Measurements from ENCODE around the gene TDRD10.

The TDRD10 gene, protein sequence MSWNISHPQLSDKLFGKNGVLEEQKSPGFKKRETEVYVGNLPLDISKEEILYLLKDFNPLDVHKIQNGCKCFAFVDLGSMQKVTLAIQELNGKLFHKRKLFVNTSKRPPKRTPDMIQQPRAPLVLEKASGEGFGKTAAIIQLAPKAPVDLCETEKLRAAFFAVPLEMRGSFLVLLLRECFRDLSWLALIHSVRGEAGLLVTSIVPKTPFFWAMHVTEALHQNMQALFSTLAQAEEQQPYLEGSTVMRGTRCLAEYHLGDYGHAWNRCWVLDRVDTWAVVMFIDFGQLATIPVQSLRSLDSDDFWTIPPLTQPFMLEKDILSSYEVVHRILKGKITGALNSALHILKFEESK

DNA sequence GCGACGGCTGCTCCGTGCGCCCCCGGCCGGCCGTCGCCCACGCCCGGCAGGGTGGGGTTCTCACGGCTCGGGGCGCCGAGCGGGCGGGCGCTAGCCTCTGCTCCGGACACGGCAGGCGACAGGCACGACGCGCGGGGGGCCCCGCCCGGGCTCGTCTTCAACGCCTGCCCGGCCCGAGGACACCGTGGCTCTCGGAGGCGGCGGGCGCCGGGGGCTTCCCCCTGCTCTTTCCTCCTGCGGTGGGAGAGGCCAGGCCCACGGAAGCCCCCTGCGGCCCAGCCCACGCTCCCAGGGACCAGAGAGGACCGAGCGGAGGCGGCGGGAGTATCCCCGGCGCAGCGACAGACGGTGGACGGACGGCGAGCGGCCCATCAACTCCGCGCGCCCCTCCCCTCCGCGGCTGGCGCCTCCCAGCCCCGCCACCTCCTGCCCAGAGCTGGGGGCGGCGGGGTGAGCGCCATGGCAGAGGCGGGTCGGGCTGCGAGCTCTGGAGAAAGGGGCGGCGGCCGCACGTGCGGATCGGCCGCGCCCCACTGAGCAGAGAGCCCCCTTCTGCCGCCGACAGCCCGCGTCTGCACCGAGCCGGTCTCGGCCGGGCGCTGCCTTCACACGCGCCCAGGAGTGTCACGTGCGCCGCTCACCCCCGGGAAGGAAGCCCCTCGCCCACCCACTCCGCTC is at the start of gene TDRD10, which contains the start of gene SHE:
Gene TDRD10 (plus strand): TSS at position 154 of the 678 bp plus-strand sequence. CDS start 4,685 bp downstream, outside the sequence.
Gene SHE (minus strand): TSS at position 347 of the 678 bp plus-strand sequence. CDS start 386 bp downstream, outside the sequence.
- no peak for DNase-seq
- in situ Hi-C loops (cut with MboI; ENCODE audit: low pct_unique_long_range_greater_than_20kb, low sequenced_read_pairs), result no loop called here

DNA sequence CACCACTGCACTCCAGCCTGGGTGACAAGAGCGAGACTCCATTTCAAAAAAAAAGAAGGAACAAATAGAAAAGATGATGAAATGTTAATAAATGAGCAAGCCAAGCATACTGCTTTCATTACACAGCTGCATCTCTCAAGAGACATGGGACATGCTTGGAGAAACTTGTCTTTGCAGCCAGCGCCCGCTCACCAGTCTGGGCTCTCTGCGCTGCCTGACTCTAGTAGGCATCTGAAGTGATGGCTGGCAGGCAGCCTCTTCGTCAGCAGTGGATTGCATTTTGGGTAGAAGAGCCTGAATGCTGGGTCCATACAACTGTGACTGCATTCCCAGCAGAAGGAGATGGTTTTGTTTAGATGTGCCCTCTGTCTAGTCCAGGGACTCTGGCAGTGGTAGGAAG is 48.9 kb upstream of the TDRD10 start:
- DNase-seq, result no peak
- in situ Hi-C loops (cut with MboI; ENCODE audit: low pct_unique_long_range_greater_than_20kb, low sequenced_read_pairs), result no loop called here

DNA sequence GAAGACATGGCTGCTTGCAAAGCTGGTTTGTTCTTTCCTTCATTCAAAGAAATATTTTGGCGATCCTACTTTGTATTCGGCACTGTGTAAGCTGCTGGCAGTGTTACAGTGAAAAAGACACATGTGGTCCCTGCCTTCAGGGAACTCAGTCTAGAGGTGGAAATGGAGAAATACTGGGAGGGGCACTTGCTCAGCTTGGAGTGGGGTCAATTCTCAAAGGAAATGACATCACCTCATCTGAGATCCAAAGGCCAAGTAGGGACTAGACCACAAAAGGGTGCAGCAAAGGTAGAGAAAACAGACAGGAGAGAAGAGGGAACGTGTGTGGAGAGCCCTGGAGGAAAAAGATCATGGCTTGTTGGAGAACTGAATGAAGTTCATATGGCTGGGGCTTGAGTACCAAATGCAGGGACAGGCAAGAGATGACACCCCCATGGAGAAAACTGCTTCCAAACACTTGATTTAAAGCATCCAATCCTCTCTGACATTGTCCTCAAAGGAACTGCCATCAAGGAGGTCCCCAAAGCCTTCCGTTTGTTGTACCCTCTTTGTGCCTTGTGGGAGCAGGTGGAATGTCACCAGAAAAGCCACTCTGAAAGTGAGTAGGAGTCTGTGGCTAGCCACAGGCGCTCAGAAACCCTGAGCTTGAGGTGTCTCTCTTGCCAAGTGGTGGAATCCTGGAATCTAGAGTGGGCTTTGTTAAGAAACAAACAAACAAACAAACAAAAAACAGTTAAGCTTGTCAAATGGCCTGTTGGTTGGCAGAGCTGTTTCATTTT is 48.3 kb upstream of the TDRD10 start:
- peak; percentile 43 for DNase-seq
- in situ Hi-C loops (cut with MboI; ENCODE audit: low pct_unique_long_range_greater_than_20kb, low sequenced_read_pairs), result no loop called here

DNA sequence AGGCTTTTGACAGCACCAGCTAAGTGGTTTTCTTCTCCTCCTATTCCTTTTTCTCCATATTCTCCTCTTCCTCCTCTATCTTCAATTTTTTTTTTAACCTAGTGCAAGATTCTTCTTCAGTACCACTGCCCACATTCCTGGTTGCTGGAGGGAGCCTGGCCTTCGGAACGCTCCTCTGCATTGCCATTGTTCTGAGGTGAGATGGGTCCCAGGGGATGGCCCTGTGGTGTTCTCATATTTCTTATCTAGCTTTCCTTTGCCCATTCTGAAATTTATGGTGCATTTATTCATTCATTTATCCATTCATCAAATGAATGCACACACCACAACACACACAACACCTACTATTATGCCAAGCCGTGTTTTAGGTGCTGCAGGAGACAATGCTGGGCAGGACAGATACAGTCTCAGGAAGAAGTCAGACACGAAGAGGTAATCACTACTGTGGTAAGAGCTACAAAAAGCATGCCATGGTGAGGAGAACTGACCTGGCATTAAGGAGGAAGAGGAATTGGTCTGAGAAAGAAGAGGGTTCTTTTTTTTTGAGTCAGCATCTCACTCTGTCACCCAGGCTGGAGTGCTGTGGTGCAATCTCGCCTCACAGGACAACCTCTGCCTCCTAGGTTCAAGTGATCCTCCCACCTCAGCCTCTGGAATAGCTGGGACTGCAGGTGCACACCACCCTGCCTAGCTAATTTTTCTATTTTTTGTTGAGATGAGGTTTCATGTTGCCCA is 47.5 kb upstream of the TDRD10 start:
- in situ Hi-C loops (cut with MboI; ENCODE audit: low pct_unique_long_range_greater_than_20kb, low sequenced_read_pairs), result no loop called here
- no peak for DNase-seq

DNA sequence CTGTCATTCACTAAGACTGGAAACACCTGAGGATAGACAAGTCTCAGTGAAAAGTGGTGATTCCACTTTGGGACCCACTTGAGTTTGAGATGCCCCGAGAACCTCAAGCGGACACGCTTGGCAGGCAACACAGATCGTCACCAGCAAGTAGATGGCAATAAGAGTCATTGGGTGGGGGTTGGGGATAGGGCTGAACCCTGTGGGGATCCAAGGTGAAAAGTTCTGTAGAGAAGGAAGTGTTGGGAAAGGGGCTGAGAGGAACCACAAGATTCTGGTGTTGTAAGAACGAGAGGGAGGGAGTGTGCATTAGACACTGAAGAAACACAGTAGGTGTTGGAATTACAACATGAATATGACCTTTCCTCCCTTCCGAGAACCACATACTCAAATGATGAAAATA is 45.4 kb upstream of the TDRD10 start:
- in situ Hi-C loops (cut with MboI; ENCODE audit: low pct_unique_long_range_greater_than_20kb, low sequenced_read_pairs), result no loop called here

DNA sequence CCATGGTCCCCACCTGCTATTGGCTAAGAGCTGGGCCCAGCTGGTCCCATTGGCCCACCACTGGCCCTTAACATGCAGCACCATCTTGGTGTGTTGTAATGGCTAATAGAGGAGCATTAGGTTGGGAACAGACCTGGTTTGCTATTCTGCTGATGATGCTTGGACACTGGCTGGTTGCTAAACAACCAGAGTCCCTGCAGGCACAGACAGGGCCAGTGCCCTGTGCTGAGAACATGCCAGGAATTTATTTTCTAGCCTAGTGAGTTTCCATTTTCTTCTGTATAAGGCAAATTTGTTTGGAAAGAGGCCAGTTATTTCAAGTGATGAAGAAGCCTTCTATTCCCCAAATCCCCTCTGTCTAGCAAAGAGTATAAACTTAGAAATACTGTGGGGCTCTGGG is 42.9 kb upstream of the TDRD10 start:
- in situ Hi-C loops (cut with MboI; ENCODE audit: low pct_unique_long_range_greater_than_20kb, low sequenced_read_pairs), result no loop called here
- no peak for DNase-seq

More for the DNA sequence above, 45.4 kb upstream of the TDRD10 start:
- no peak for DNase-seq

DNA sequence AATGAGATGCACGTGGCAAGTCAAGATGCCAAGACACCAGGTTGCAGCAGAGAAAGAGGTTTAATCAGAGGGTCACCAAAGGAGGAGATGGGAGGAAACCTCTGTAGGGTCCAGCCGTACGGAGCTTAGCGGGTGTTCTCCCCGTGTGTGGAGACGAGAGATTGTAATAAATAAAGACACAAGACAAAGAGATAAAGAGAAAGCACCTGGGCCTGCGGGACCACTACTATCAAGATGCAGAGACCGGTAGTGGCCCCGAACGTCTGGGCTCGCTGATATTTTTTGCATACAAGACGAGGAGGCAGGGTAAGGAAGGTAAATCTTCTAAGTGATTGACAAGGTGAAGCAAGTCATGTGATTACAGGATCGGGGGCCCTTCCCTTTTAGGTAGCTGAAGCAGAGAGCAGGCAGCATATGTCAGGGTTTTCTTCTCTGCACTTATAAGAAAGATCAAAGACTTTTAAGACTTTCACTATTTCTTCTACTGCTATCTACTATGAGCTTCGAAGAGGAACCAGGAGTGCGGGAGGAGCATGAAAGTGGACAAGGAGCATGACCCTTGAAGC is 41.2 kb upstream of the TDRD10 start:
- in situ Hi-C loops (cut with MboI; ENCODE audit: low pct_unique_long_range_greater_than_20kb, low sequenced_read_pairs), result no loop called here
- no peak for DNase-seq

DNA sequence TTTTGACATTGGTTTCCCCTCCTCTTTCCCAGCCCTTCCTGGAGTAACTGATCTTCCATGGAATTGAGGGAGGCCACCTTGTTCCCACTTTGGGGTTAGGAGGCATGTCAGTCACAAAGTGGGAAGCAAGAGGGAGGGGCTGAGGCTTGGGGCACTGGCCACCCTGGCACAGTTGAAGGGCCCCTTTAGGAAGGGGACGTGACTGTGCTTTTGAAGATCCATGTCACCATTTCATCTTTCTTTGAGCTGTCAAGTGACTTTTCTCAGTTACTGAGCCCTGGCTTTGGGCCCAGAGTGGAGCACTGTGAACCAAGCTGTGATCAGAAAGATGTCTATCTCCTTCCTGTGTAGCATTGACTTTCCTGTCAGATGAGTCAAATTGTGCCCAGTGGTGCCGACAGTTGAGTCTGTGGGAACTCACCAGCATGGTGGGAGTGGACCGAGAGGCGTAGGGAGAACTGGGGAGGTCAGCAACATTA is 38.5 kb upstream of the TDRD10 start:
- in situ Hi-C loops (cut with MboI; ENCODE audit: low pct_unique_long_range_greater_than_20kb, low sequenced_read_pairs), result no loop called here
- DNase-seq, result peak; percentile 74

DNA sequence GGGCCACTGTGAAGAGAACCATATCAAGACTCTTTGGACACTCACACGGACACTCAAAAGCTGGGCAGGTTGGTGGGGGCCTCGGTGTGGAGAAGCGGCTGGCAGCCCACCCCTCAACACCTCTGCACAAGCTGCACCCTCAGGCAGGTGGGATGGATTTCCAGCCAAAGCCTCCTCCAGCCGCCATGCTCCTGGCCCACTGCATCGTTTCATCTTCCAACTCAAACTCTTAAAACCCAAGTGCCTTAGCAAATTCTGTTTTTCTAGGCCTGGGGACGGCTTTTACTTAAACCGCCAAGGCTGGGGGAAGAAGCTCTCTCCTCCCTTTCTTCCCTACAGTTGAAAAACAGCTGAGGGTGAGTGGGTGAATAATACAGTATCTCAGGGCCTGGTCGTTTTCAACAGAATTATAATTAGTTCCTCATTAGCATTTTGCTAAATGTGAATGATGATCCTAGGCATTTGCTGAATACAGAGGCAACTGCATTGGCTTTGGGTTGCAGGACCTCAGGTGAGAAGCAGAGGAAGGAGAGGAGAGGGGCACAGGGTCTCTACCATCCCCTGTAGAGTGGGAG is 36.3 kb upstream of the TDRD10 start:
- DNase-seq, result peak; percentile 18
- in situ Hi-C loops (cut with MboI; ENCODE audit: low pct_unique_long_range_greater_than_20kb, low sequenced_read_pairs), result no loop called here

DNA sequence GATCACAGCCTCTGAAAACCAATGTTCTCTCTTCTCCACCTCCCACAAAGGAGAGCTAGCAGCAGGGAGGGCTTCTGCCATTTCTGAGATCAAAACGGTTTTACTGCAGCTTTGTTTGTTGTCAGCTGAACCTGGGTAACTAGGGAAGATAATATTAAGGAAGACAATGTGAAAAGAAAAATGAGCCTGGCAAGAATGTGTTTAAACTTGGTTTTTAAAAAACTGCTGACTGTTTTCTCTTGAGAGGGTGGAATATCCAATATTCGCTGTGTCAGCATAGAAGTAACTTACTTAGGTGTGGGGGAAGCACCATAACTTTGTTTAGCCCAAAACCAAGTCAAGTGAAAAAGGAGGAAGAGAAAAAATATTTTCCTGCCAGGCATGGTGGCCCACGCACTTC is 35.8 kb upstream of the TDRD10 start:
- peak; percentile 32 for DNase-seq

DNA sequence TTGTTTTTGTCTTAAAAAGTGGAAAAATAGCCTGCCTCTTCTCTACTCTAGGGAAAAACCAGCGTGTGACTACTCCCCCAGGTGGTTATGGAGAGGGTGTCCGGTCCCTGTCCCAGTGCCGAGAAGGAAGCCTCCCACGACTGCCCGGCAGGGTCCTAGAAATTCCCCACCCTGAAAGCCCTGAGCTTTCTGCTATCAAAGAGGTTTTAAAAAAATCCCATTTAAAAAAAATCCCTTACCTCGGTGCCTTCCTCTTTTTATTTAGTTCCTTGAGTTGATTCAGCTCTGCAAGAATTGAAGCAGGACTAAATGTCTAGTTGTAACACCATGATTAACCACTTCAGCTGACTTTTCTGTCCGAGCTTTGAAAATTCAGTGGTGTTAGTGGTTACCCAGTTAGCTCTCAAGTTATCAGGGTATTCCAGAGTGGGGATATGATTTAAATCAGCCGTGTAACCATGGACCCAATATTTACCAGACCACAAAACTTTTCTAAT is 35.0 kb upstream of the TDRD10 start:
- DNase-seq, result peak; percentile 25
- in situ Hi-C loops (cut with MboI; ENCODE audit: low pct_unique_long_range_greater_than_20kb, low sequenced_read_pairs), result no loop called here

More for the DNA sequence above, 35.8 kb upstream of the TDRD10 start:
- in situ Hi-C loops (cut with MboI; ENCODE audit: low pct_unique_long_range_greater_than_20kb, low sequenced_read_pairs), result no loop called here

DNA sequence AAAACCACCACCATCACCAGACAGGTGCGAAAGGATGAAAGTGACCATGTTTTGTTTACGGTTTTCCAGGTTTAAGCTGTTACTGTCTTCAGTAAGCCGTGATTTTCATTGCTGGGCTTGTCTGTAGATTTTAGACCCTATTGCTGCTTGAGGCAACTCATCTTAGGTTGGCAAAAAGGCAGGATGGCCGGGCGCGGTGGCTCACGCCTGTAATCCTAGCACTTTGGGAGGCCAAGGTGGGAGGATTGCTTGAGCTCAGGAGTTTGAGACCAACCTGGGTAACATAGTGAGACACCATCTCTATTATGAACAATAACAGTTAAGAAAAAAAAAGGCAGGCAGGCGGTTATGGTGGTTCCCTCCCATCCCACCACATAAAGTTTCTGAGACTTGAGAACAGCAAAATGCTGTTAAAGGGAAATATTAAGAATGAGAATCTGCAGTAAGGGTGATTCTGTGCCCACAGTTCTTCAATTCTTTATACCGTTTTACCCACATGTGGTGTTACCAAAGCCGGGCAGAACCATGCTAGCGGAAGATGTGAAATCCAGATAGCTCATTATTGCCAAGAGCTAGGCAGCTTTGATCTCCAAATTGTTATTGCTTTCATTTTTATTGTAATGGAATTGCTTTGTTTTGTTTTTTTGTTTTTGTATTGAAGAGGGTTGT is 34.5 kb upstream of the TDRD10 start:
- no peak for DNase-seq
- in situ Hi-C loops (cut with MboI; ENCODE audit: low pct_unique_long_range_greater_than_20kb, low sequenced_read_pairs), result no loop called here

DNA sequence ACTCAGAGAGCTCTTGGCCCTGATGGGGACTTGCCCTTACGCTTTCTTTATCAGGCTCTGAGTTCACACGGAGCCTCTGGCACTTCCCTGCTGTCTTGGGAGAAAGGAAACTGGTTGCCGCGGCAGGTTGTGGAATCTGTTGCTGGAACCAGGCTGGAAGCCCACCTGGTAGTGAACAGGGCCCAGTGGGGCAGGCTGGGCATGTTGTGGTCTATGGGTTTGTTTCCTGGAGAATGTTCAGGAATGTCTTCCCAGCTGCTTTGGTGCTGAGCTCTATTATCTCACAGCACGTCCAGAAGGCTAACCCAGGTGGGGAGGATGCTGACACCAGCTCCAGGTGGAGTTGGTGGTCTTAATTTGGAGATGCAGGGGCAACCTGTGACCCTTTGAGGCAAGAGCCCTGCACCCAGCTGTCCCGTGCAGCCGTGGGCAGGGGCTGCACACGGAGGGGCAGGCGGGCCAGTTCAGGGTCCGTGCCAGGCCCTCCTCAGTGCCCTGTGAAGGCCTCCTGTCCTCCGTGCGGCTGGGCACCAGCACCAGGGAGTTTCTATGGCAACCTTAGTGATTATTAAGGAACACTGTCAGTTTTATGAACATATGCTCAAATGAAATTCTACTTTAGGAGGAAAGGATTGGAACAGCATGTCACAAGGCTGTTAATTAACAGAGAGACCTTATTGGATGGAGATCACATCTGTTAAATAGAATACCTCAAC is 33.3 kb upstream of the TDRD10 start:
- in situ Hi-C loops (cut with MboI; ENCODE audit: low pct_unique_long_range_greater_than_20kb, low sequenced_read_pairs), result no loop called here
- no peak for DNase-seq

DNA sequence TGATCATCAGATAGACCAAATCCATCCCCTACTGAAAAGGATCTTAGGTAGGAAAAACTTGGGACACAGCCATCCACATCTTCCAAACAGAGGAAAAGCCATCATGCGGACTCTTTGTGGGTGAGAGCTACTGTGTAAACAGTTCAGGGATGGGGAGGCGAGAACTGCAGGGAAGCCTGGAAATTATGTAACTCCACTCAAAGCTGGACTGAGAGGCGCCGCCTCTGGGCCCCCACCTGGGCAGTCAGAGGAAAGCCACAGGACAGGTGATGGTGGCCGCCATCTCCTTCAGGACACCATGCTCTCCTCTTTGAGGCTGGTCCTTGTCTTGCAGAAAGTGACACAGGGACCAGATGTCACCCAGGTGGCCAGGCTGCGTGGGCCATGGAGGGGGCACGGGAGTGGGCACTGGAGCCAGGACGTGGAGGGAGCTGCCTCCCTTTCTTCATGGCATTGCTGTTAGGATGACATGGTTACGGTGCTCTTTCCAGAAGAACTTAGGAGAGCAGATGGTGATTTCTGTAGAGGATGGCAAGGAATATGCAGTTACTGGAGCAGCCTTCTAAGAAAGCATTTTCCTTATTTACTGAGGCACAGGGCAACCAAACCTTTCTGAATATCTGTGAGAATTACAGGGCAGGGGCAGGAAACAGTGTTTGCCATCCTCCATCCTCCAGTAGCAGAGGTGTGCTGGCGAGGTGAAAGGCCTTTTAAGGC is 32.0 kb upstream of the TDRD10 start:
- in situ Hi-C loops (cut with MboI; ENCODE audit: low pct_unique_long_range_greater_than_20kb, low sequenced_read_pairs), result no loop called here
- no peak for DNase-seq

DNA sequence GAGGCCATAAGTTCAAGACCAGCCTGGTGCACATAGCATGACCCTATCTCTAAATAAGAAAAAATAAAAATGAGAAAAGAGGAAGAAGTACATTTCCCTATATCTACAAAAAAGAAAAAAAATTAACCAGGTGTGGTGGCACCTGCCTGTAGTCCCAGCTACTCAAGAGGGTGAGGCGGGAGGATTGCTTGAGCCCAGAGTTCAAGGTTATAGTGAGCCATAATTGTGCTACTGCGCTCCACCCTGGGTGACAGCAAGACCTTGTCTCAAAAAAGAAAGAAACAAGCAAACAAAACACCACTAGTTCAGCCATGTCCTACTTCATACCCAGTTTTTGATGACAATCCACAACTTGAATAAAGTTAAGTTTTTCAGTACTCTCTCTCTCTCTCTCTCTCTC is 30.7 kb upstream of the TDRD10 start:
- no peak for DNase-seq
- in situ Hi-C loops (cut with MboI; ENCODE audit: low pct_unique_long_range_greater_than_20kb, low sequenced_read_pairs), result no loop called here

DNA sequence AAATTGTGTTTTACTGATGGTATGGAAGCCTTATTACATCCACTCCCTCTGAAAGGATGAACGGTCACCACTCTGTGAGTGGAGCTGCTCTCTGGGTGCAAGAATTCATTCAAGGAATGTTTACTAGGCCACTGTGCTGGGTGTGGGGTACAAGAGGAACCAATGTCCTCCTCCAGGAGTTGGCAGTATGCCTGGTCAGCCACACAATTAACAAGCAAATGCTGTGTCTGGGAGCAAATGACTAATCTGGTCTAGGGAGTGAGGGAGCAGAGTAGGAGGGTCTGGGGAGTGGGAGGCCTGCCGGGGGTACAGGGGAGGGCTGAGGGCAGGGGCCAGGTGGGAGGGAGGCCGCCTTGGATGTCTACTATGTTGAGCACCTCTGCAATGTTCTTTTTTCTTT is 27.2 kb upstream of the TDRD10 start:
- in situ Hi-C loops (cut with MboI; ENCODE audit: low pct_unique_long_range_greater_than_20kb, low sequenced_read_pairs), result no loop called here

DNA sequence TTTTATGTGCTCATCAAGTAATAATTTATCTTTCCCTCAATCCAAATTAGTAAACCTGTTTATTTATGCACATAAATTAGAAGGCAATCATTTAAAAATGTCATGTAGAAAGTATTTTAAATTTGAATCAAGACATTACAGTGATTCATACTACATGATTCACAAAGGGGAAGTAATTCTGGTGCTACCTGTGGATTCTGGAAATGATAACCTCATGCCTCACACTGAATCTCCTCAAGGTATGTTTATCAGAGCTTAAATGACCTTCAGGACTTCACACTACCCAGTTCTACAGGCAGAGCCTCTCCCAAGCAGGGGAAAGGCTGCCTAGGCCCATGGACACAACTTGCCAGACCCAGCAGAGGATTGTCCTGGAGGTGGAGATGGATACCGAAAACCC is 25.2 kb upstream of the TDRD10 start:
- no peak for DNase-seq
- in situ Hi-C loops (cut with MboI; ENCODE audit: low pct_unique_long_range_greater_than_20kb, low sequenced_read_pairs), result no loop called here

More for the DNA sequence above, 27.2 kb upstream of the TDRD10 start:
- DNase-seq, result peak; percentile 56
